Medulla oblongata (tissue), 1 donor: ENCODE measurements around the gene PLEKHA5.
"Not testable (repeated sequence)": the region's sequence is repeated elsewhere in the genome, so short reads cannot be mapped to it uniquely, and the experiment has no call there.

Experiments
- DNase-seq: peaks from one replicate; pipeline ENCODE4 v3.0.0-alpha.2; 2015; ENCODE audit errors: extremely low spot score

The PLEKHA5 gene

GRCh38 chr12:19169222-19169621 lies 39.7 kb downstream of the PLEKHA5 start:
- no peak for DNase-seq

GRCh38 chr12:19170286-19170685 lies 40.8 kb downstream of the PLEKHA5 start:
- not testable (repeated sequence) for DNase-seq

GRCh38 chr12:19171731-19172130 lies 42.2 kb downstream of the PLEKHA5 start:
- no peak for DNase-seq

- DNase-seq, result no peak
Measured at GRCh38 chr12:19177754-19178153, 48.2 kb downstream of the PLEKHA5 start.

- no peak for DNase-seq
Measured at GRCh38 chr12:19179986-19180385, 50.5 kb downstream of the PLEKHA5 start.

GRCh38 chr12:19181666-19182426 lies 52.3 kb downstream of the PLEKHA5 start:
- DNase-seq, result peak; percentile 51

- DNase-seq, result no peak
Measured at GRCh38 chr12:19183121-19183838, 53.7 kb downstream of the PLEKHA5 start.

- no peak for DNase-seq
Measured at GRCh38 chr12:19185262-19185929, 55.9 kb downstream of the PLEKHA5 start.

- peak; percentile 82 for DNase-seq
Measured at GRCh38 chr12:19186722-19187661, 57.5 kb downstream of the PLEKHA5 start.

- DNase-seq, result no peak
Measured at GRCh38 chr12:19189522-19189921, 60.0 kb downstream of the PLEKHA5 start.

- DNase-seq, result peak; percentile 71
Measured at GRCh38 chr12:19190292-19191031, 60.9 kb downstream of the PLEKHA5 start.

- DNase-seq, result no peak
Measured at GRCh38 chr12:19191089-19191488, 61.6 kb downstream of the PLEKHA5 start.

- DNase-seq, result no peak
Measured at GRCh38 chr12:19191563-19191962, 62.0 kb downstream of the PLEKHA5 start.

- no peak for DNase-seq
Measured at GRCh38 chr12:19192710-19193109, 63.2 kb downstream of the PLEKHA5 start.

GRCh38 chr12:19194963-19195362 lies 65.4 kb downstream of the PLEKHA5 start:
- DNase-seq, result no peak

GRCh38 chr12:19196959-19197630 lies 67.6 kb downstream of the PLEKHA5 start:
- DNase-seq, result no peak

- DNase-seq, result no peak
Measured at GRCh38 chr12:19198272-19198671, 68.7 kb downstream of the PLEKHA5 start.

- no peak for DNase-seq
Measured at GRCh38 chr12:19199332-19199731, 69.8 kb downstream of the PLEKHA5 start.

GRCh38 chr12:19200261-19200660 lies 70.7 kb downstream of the PLEKHA5 start:
- DNase-seq, result no peak

GRCh38 chr12:19201661-19202060 lies 72.1 kb downstream of the PLEKHA5 start:
- DNase-seq, result no peak
